Fibroblast of skin of left biceps (primary cell): ENCODE results near the gene MXD4.
"Not testable (repeated sequence)": the region's sequence is repeated elsewhere in the genome, so short reads cannot be mapped to it uniquely, and the experiment has no call there.

Experiments used
- DNase-seq, 2 experiments: peaks; one replicate each; pipeline ENCODE4 v3.0.0-alpha.2; 2013; ENCODE audit warnings: low read depth in 2 of 2

Gene MXD4

DNA sequence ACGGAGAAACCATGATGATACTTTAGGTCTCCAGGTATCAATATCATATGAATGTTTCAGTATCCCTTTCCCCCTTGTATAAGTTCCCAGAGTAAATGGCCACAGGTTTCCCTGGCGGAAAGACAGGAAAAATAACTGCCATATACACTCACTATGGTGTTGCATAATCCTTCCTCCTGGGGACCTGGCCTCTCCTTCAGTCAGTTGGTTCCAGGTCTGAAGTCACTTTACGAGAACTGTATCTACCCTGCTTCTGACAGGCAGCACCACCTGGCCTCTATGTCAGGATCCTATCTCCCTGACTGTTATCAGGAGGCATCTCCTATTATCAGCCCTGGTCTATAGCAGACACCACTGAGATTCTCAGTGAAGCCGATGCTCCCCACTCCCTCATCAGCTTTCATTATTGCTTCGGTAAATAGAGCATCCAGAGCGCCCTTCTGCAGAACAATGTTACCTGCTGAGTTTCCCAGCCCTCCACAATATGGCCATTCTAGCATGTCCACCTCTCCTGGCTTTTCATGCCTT lies 42.6 kb downstream of the MXD4 start:
- DNase-seq, result no peak

DNA sequence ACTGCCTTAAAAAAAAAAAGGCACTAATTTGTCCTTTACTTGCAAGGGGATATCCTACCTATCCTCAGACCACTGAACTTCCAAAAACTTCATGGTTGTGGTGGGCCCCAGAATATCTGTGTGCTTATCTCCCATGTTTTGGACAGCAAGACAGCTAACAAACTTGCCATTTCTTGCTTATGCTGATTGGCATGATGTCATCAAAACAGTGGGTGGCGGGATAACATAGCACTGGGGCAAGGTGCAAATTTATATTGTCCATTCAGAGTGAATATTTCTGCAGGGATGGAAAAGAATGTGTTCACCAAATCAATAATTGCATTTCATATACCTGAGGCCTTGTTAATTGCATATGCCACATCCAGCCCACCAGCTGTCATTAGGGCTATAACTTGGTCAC lies 43.5 kb downstream of the MXD4 start:
- DNase-seq, result no peak

DNA sequence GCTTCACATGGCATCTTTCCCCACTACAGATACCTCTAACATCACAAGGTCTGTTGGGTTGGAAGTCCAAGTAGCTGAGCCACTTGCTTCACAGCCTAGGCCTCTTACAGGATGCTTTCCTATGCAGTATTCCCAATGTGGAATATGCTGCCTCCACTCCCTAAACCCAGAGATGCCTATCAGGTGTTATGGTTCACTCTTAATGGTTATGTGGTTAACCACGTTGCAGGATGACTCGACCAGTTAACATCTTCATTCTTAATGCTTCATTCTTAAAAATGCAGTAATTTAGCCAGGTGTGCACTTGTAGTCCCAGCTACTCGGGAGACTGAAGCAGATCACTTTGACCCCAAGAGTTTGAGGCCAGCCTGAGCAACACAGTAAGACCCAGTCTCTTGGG lies 44.2 kb downstream of the MXD4 start:
- no peak for DNase-seq

GRCh38 chr4:2212831-2213230 lies 49.1 kb downstream of the MXD4 start:
- DNase-seq, result no peak

GRCh38 chr4:2202789-2203188 lies 59.1 kb downstream of the MXD4 start:
- not testable (repeated sequence) for DNase-seq
